HG03442 (cell line): Measurements from ENCODE around the gene NDRG2.

ENCODE experiments used
- ATAC-seq: cut with Tn5 transposase; IDR thresholded peaks from one replicate; pipeline ENCODE4 v1.9.1; 2021; ENCODE audit warnings: mild to moderate bottlenecking, moderate library complexity; ENCODE audit not compliant: unreplicated experiment

NDRG2 gene

DNA sequence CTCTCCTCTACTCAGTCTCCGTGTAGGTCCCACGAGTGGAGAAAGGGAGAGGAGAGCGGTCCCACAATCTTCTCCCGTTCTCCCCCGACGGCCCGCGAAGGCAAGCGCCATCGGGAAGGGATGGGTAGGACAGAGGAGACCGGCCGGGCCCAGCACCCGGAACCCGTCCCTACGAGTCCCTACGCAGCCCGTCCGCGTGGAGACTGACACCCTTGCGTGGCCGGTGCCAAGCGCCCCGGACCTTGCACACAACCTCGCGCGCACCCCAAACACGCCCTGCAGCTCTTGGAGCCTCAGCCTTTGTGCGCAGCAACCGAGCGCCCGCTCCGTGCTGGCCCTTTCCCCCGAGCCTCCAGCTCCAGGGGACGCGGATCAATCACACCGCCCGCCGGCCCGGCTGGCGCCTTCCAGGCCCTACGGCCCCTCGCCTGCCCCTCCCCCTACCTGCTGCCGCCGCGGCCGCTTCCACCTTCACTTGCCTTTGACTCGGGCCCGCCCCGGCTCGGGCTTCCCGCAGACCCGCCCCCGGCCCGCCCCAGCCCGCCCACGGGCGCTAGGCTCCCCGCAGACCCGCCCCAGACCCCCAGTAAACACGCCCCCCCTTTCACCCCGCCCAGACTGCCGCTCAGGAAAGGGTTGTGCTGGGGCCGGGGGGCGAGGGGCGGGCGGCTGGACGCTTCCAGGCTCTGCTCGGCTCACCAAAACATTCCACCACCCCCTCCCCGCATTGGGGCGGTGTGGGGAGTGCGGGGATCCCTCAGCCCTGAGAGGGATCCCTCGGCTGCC, at the start of gene NDRG2:
NDRG2 (minus strand) TSS at position 477 of the 786 bp plus-strand sequence. CDS start 1,746 bp downstream, outside the sequence.
- no peak for ATAC-seq

DNA sequence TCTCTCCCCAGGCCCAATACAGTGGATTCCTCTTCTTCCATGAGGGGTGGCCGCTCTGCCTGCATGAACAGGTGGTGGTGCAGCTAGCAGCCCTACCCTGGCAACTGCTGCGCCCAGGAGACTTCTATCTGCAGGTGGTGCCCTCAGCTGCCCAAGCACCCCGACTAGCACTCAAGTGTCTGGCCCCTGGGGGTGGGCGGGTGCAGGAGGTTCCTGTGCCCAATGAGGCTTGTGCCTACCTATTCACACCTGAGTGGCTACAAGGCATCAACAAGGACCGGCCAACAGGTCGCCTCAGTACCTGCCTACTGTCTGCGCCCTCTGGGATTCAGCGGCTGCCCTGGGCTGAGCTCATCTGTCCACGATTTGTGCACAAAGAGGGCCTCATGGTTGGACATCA, 49.1 kb upstream of the NDRG2 start:
- no peak for ATAC-seq

DNA sequence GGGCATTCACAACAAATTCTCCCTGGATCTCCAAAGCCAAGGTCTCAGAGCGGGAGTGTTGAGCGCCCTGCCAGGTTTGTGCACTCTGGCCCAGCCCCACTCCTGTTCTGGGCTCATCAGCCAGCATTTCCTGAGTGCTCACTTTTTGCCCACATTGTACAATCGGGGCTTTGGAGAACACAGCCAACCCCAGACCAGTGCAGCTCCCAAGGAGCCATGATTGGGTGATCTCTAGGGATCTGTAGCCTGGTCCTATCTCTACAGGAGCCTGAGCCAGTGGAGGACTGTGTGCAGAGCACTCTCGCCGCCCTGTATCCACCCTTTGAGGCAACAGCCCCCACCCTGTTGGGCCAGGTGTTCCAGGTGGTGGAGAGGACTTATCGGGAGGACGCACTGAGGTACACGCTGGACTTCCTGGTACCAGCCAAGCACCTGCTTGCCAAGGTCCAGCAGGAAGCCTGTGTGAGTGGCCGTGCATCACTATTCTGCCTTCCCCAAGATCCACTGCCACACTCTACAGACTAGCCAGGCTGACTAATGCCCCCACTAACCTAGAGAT, 48.0 kb upstream of the NDRG2 start:
- ATAC-seq, result no peak

DNA sequence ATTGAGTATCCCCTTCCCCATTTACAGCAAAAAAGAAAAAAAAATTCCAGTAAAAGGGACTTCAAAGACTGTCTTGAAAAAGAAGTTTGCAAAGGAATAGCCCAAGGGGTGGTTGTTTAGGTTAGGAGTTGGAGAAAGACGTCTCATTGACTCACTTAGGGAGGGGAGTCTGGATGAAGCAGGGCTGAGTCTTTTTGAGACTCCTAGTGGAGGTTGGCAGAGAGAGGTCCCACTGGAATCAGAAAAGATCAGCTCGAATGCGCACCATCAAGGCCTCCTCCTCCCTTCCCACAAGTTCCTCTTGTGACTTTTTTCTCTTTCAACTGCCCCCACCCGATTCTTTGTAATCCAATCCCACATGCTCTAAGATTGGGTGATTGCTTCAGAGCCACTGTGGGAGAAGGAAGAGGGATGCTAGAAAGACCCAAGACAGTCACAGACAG, 47.2 kb upstream of the NDRG2 start:
- ATAC-seq, result no peak

DNA sequence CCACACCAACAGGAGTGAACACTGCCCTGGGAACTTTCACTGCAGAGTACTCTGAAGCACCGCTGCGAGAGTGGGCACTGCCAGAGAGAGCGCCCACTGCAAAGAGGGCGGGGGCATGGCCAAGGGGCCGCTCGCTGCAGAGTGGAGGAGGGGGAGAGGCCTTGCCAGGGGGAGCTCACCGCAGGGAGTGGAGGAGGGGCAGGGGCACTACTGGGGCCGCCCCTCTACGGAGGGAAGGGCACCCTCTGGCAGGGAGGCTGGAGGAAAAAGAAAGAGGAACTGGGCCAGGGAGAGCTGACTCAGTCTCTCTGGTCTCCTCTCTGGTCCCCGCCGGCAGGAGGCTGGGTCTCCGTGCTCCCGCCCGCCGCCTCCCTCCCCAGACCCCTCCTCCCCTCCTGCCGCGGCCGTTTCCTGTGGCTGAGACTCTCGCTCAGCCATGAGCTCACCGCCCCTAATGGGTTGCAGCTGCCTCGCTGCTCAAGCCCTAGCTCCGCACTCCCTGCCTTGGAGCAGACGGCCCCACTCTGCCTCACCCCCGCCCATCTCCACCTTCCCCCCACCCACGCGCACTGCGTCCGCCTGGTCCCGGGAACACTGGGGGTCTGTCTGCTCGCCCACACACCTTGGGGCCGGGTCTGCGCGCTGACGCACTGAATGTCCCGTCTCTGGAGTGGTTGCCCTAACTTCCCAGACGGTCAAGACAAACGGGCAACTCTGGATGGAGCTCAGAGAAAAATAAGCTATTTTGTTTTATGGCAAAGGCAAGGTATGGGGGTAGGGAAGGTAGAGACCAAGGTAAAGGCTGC, 46.6 kb upstream of the NDRG2 start:
- ATAC-seq, result peak; percentile 61

DNA sequence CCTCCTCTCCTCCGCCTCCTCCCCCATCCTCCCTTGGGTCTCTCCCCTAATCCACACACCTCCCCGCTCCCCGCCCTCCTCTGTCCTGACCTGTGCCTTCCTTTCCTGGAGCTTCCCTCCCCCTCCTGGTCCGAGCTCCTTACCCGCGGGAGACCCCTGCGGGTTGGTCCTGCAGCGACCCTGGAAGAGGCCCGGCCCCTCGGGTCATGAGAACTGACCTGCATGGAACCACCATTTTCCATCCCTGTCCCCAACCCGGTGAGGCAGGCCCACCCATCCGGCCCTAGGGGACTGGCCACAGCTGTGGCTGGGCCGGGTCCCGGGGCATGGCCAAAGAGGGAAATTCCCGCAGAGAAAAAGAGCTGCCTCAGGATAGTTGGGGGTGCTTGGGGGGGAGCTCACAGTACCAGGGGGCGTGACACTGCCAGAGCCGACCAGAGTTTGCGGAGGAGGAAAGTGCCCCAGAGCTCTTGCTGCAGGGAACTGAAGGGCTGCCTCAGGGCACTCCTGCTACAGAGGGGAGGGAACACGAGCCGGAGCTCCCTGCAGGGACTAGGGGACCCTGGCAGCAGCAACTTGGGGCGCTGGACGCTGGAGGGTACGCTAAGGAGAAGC, 45.9 kb upstream of the NDRG2 start:
- peak; percentile 1 for ATAC-seq

DNA sequence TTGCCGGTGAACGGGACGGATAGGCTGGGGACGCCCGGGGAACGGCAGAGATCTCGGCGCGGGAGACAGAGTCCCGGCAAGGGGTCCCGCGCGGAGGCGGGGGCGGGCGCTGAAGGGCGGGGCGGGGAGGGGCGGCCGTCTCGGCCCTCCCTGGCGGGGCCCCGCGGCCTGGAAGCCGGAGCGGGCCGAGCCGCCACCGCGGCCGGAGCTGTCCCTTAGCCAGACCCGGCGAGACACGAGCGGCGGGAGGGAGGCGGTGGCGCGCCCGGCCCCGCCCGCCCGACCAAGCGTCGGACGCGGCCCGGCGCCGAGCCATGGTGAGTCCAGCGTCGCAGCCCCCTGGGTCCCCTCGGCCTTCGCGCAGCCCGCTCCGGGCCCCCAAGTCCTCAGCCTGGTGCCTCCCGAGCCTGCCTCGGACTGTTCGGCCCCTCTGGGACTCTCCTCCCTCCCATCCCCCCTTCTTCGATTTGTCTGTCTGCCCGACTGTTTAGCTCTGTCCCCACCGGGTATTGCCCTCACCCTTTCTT, 45.3 kb upstream of the NDRG2 start, which contains the start of gene ARHGEF40:
ARHGEF40 (plus strand) TSS at position 222 of the 527 bp plus-strand sequence; CDS start at position 315, 93 bp downstream.
- no peak for ATAC-seq

DNA sequence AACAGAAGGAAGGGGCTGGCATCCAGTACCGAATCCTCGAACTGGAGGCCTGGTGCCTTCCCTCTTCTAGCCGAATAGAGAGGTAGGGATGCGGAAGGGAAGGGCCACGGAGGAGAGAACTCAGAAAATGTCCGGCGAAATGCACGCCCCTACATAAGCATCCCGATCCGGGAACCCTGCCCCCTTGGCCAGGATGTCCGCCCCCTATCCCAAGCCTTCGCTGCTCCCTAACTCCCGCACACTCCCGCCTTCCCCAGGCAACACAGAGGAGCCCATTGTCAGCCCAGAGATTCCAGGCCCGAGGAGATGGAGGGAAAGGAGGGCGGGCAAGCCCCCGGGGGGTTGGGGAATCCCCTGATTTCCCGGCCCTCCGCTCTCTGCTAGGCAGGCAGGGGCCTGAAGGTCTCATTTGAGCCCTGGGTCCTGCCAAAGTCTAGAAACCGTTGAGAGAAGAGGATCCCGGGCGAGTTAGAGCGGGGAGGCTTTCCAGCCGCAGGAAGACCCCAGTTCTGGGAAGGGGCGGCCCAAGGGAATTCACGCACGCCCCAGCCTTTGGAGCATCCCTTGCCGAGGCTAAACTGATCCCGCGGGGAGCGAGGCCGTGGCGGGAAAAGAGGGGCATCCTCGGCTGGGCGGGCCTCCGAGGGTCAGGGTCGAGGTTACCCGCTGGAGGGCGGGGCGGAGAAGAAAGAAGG, 44.7 kb upstream of the NDRG2 start:
- ATAC-seq, result no peak

DNA sequence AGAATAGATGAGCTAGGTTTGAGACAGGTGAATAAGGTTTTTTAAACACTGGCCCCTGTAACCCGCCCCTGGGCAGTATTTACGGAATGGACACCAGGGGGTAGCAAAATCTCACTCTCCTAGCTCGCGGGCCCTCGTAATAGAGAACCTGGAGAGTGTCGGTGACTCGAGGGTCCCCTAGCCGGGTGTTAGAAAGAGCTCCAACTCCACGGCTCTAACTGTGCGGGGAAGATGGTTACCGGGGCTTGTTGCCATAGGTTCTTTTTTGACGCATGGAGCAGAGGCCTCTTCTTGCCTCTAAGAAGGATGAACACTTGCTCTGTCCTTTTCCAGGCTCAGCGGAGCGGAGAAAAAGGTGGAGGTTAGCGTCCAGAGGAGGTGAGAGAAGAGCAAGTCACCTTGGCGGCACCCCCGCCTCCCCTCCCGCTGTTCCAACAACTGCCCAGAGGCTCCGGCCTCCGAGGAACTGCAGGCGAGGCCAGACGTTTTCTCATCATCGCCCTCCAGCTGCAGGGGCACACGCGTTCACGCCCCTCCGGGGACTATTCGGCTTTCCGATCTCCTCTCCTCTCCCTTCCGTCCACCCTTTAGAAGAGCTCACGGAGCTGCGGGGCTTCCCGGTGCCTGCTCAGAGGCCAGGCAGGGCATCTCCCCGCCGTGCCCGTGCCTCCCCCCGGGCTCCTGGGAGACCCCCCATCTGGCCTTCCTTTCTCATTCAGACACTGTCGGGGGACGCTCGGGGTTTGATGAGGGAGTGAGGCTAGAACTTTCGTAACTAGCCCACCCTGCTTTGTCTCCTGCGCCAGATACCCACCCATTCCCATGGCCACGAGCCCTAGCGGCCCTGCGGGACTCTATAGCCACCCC, 43.9 kb upstream of the NDRG2 start:
- ATAC-seq, result no peak

DNA sequence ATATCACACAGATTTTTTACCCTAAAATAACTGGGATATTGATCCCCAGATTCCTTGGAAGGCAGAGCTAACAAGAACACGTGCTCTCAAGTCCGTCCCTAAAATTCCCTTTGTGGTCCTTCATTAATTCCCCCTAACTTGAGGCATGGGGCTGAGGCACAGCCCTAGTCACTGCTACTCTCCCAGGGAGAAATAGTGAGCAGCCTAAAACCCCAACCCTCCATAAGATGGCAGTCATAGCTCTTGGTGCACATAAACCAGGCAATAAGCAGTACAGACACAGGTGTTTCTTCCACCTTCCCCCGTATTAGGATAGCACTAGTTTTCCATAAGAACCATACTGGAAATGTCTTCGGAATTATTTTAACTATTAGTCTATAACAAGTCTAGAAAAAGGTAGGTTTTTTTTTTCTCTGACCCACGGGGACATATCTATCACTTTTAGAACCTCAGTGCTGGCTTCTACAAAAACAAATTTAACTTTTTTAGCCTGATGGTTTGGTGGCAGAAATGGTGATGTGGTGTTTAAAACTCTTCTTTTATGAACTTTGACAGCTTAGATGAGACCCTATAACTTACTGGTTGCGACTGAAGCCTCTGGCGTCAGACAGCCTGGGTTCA, 42.1 kb upstream of the NDRG2 start:
- no peak for ATAC-seq

DNA sequence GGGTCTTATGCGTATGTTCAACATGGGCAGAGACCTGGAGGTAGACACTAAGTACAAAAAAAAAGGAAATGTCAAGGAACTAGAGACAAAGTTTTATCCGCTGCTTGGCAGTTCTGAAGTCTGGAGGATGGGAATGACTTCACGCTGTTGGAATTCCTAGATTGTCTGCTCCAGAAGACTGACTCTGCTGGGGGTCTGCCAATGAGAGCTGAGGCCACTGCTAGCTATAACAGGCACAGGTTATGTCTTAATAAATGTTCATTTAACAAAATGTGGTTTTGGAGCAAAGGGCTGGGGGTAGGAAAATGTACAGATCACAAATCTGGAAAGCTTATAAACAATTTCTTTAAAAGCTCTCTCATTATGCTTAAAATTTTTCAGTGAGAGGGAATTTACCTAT, 38.6 kb upstream of the NDRG2 start:
- no peak for ATAC-seq

DNA sequence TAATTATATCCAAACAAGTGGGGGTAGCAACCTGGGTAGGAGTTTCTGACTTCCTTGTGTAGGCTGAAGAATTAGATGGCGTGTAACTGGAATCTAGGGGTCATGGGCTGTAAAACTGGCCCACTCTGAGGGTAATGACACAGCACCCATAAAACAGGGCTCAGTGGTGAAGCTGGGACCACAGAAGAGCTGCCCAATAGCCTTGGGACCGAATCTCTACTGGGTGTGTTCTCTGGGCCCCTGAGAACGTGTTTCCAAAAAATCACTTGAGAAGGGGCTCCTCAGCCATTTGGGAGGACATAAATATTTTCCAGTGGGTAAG, 36.4 kb upstream of the NDRG2 start:
- no peak for ATAC-seq

DNA sequence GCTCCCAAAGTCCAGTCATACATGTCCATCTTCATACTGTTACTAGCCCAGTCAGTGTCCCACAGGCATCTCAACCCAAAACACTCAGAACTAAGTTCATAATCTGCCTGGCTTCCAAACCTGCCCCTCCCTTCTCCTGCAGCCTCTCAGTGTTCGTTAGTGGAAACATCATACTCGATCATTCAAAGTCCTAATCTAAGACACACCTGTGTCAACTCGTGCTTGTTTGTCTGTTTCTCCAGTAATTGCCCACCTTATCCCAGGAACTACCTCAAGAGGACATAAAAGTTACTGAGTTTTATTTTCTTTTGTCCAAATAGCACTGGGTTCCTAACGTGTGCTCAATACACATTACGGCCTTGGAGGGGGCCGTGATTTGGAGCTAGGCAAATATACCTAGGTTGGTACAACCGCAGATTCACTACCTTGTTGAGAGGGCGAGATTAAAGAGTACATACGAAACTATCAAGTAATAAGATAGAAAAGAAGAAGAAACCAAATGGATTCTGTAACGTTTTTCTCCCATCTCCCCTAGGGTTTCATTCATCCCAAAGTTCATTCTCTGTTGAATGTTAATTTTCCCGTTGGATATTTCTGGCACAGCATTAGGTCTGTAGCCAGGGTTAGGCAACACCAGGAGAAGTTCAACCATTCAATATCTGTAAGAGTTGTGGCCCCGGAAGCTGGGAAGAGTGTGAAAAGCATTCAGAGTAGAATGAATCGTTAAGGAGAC, 35.9 kb upstream of the NDRG2 start:
- no peak for ATAC-seq

DNA sequence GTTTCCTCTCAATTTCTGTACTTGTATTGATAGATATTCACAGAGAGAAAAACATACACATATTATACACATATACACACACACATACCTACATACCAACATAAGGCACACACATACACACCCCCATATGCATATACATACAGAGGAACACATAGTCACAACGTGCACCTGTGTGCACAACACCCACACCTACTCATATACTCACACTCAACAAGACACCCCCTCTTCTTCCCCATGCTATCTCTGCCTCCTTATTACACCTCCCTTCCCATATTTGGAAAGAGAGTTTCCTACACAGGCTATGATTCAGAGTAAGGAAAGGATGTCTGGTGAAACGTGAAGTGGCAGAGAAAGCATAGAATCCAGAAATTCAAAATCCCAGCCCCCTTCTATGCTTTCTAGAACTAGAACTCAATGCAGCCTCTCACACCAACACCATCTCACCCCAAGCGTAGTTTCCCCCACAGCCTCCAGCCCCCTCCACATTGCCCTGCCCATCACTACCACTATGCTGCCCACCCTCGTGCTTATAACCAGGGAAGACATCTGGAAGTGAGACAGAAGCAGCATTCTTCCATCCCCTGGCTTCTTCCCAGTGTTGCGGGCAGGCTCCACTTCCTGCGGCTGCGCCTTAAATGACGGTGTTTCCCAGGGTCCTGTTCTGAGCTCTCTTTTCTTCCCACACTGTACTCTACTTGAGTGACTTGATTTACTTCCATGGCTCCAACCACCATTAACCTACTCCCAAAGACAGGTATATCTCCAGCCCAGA, 35.2 kb upstream of the NDRG2 start:
- no peak for ATAC-seq

DNA sequence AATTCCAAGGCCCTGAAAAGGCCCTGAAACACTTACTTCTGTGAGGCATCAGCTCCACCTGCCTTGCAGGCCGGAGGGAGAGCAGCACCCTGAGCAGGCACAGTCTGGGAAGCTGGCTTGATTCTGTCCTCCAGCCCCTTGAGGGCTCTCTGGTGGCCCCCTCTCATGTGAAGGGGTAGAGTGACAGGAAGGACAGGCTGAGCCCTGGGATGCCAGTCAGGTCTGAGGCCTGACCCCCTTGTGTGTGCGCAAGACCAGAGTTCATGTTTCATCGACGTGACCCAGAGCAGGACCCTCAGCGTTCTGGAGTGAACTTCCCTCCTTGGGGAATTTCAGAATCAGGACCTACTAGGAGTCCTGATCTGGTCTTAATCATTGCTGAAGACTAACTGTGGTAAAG, 34.0 kb upstream of the NDRG2 start:
- no peak for ATAC-seq

DNA sequence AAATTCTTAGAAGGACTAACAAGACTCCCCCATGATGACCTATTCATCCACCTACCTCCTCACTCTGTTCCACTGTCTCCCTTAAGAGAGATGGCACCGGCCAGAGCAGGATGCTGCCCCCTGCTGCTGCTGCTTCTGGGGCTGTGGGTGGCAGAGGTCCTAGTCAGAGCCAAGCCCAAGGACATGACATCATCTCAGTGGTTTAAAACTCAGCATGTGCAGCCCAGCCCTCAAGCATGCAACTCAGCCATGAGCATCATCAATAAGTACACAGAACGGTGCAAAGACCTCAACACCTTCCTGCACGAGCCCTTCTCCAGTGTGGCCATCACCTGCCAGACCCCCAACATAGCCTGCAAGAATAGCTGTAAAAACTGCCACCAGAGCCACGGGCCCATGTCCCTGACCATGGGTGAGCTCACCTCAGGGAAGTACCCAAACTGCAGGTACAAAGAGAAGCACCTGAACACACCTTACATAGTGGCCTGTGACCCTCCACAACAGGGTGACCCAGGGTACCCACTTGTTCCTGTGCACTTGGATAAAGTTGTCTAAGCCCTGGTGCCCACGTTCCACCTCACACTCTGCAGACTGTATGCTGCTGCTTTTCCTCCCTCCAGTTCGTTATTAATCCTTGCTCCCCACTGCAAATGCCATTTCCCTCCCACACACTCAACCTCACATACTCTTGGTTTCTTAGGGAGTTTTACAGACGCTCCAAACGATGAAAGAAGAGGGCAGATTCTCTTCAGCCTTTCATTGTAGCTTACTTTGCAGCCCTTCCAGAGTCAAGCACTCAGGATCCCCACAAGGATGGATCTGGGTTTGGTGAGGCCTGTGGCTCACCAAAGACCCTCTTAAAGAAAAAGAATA, 33.2 kb upstream of the NDRG2 start, which contains the start of gene RNASE8:
RNASE8 (plus strand) TSS at position 20 of the 873 bp plus-strand sequence; CDS start at position 91, 71 bp downstream.
- no peak for ATAC-seq
